IMR-90 (cell line): ENCODE data around the gene TMEM128. TPM values are rescaled to one million over a fixed set of nuclear protein-coding genes. Genes with fewer than 3 reads are reported as not detected.

Experiments
- ATAC-seq: fragments of 200-7000 bp; cut with Tn5 transposase; 2 replicates; pipeline ENCODE4 v1.9.1; 2020; ENCODE audit warnings: low read depth, mild to moderate bottlenecking, moderate library complexity
- BruUV-seq: library from RNA; stranded (reverse); fragments of 400-500 nt; replicated peaks from 2 replicates; lab custom pipeline; 2021; lab: Mats Ljungman, UMichigan
- CTCF ChIA-PET: fragments of 300-600 bp; formaldehyde crosslinking; extraction: SDS; loops from one replicate; lab custom pipeline; 2021; ENCODE audit warnings: antibody characterized with exemption; lab: Yijun Ruan, JAX
- POLR2A ChIA-PET: fragments of 300-600 bp; sonication (Branson Sonifier 250); formaldehyde crosslinking; loops from one replicate; lab custom pipeline; 2022; ENCODE audit warnings: antibody characterized with exemption; ENCODE audit not compliant: unreplicated experiment; lab: Charles Lee
- DNase-seq: peaks from one replicate; pipeline ENCODE4 v3.0.0; 2013
- H2AFZ ChIP-seq: replicated peaks from 2 replicates; pipeline ENCODE3; 2013; ENCODE audit warnings: low read length, mild to moderate bottlenecking; ENCODE audit not compliant: poor library complexity
- H2AK5ac ChIP-seq: 2 replicates; pipeline ENCODE4 v1.6.1; 2013; ENCODE audit warnings: low read depth, low read length, inconsistent platforms
- H2AK9ac ChIP-seq: replicated peaks from 2 replicates; pipeline ENCODE3; 2013; ENCODE audit warnings: mild to moderate bottlenecking, low read depth, low read length, moderate library complexity; ENCODE audit not compliant: poor library complexity
- H2BK120ac ChIP-seq: 2 replicates; pipeline ENCODE4 v1.6.1; 2013; ENCODE audit warnings: low read depth, low read length, inconsistent platforms
- H2BK15ac ChIP-seq: 3 replicates; pipeline ENCODE4 v1.6.1; 2013; ENCODE audit warnings: low read depth, low read length, inconsistent platforms
- H2BK20ac ChIP-seq: 2 replicates; pipeline ENCODE4 v1.6.1; 2013; ENCODE audit warnings: low read depth, mild to moderate bottlenecking, inconsistent platforms, low read length, moderate library complexity
- H2BK5ac ChIP-seq: 2 replicates; pipeline ENCODE4 v1.6.1; 2013; ENCODE audit warnings: mild to moderate bottlenecking, low read depth, low read length, inconsistent platforms; ENCODE audit not compliant: poor library complexity, severe bottlenecking
- H3K14ac ChIP-seq: replicated peaks from 2 replicates; pipeline ENCODE4 v1.6.1; 2013; ENCODE audit warnings: low read depth, low read length, inconsistent platforms
- H3K18ac ChIP-seq: 2 replicates; pipeline ENCODE4 v1.6.1; 2013; ENCODE audit warnings: low read depth, low read length, control low read depth
- H3K23ac ChIP-seq: 2 replicates; pipeline ENCODE4 v1.6.1; 2013; ENCODE audit warnings: low read depth, low read length, inconsistent platforms
- H3K27ac ChIP-seq: 2 replicates; pipeline ENCODE4 v1.5.1; 2013; ENCODE audit warnings: mild to moderate bottlenecking, control low read depth, low read length; ENCODE audit not compliant: insufficient read depth
- H3K27me3 ChIP-seq: 2 replicates; pipeline ENCODE4 v1.6.1; 2013; ENCODE audit warnings: low read length; ENCODE audit not compliant: control insufficient read depth, insufficient read depth
- H3K36me3 ChIP-seq: 2 replicates; pipeline ENCODE4 v1.6.1; 2013; ENCODE audit warnings: low read length, mixed read lengths; ENCODE audit not compliant: control insufficient read depth, insufficient read depth
- H3K4ac ChIP-seq: 2 replicates; pipeline ENCODE4 v1.6.1; 2013; ENCODE audit warnings: low read depth, low read length, inconsistent platforms
- H3K4me1 ChIP-seq: 2 replicates; pipeline ENCODE4 v1.6.1; 2013; ENCODE audit warnings: low read length, mixed read lengths; ENCODE audit not compliant: control insufficient read depth, insufficient read depth
- H3K4me2 ChIP-seq: 2 replicates; pipeline ENCODE4 v1.6.1; 2013; ENCODE audit warnings: low read depth, mild to moderate bottlenecking, control low read depth, low read length, moderate library complexity
- H3K4me3 ChIP-seq: 2 replicates; pipeline ENCODE4 v1.5.1; 2013; ENCODE audit warnings: low read depth, mild to moderate bottlenecking, control low read depth, low read length, moderate library complexity; ENCODE audit not compliant: insufficient read depth
- H3K56ac ChIP-seq: 2 replicates; pipeline ENCODE4 v1.6.1; 2013; ENCODE audit warnings: low read length, inconsistent platforms; ENCODE audit not compliant: insufficient read depth; ENCODE audit errors: extremely low read depth
- H3K79me1 ChIP-seq, 2 experiments: 2 replicates each; pipeline ENCODE4 v1.6.1; 2013; ENCODE audit warnings: low read length in 2 of 2, inconsistent platforms in 1 of 2, low read depth in 1 of 2
- H3K9ac ChIP-seq: 2 replicates; pipeline ENCODE4 v1.6.1; 2013; ENCODE audit warnings: low read depth, low read length, control low read depth
- H3K9me1 ChIP-seq: 2 replicates; pipeline ENCODE4 v1.6.1; 2013; ENCODE audit warnings: low read length, inconsistent platforms; ENCODE audit not compliant: insufficient read depth
- H3K9me3 ChIP-seq: 2 replicates; pipeline ENCODE4 v1.6.1; 2013; ENCODE audit warnings: low read length; ENCODE audit not compliant: control insufficient read depth, insufficient read depth
- H4K20me1 ChIP-seq: 2 replicates; pipeline ENCODE4 v1.6.1; 2013; ENCODE audit warnings: low read length, inconsistent platforms; ENCODE audit not compliant: insufficient read depth
- H4K5ac ChIP-seq: 2 replicates; pipeline ENCODE4 v1.6.1; 2013; ENCODE audit warnings: mild to moderate bottlenecking, low read depth, low read length, control low read depth
- H4K8ac ChIP-seq, 2 experiments: 2 replicates each; pipeline ENCODE4 v1.6.1; 2013; ENCODE audit warnings: low read depth in 2 of 2, low read length in 2 of 2, control low read depth in 1 of 2, inconsistent platforms in 1 of 2
- H4K91ac ChIP-seq: 2 replicates; pipeline ENCODE4 v1.6.1; 2013; ENCODE audit warnings: low read depth, low read length, inconsistent platforms; ENCODE audit not compliant: insufficient read depth
- BHLHE40 ChIP-seq: fragments of 150-350 bp; IDR thresholded peaks from 2 replicates; pipeline ENCODE4 v1.6.1; 2016; ENCODE audit warnings: mild to moderate bottlenecking, low read depth, low read length
- CEBPB ChIP-seq: IDR thresholded peaks from 2 replicates; pipeline ENCODE4 v1.6.1; 2012; ENCODE audit warnings: low read depth, low read length, improper control_type of control experiment
- CTCF ChIP-seq: conservative IDR thresholded peaks from 2 replicates; pipeline ENCODE4 v1.5.1; 2012; ENCODE audit warnings: mild to moderate bottlenecking, low read depth, low read length, improper control_type of control experiment
- MAFK ChIP-seq: IDR thresholded peaks from 2 replicates; pipeline ENCODE4 v1.6.1; 2012; ENCODE audit warnings: low read depth, low read length, improper control_type of control experiment
- RFX5 ChIP-seq: IDR thresholded peaks from 2 replicates; pipeline ENCODE4 v1.8.0; 2012; ENCODE audit warnings: low read depth, mild to moderate bottlenecking, low read length, moderate library complexity
- SMC3 ChIP-seq: fragments of 150-350 bp; IDR thresholded peaks from 2 replicates; pipeline ENCODE4 v1.6.1; 2016; ENCODE audit warnings: low read depth, mild to moderate bottlenecking, antibody characterized with exemption, low read length, moderate library complexity
- WGBS, 2 experiments: methylation state at CpG; one replicate each; pipeline versions ENCODE4 v1.1.5 to v1.1.7; 2013; ENCODE audit warnings: missing lambda C conversion rate in 2 of 2; ENCODE audit not compliant: insufficient read length in 1 of 2; ENCODE audit errors: extremely low coverage in 2 of 2; 5-methylcytosine and 5-hydroxymethylcytosine counted together
- dilution Hi-C: fragments of 300-500 bp; cut with HindIII; formaldehyde crosslinking; loops from one replicate; pipeline ENCODE4 v1.14.3; 2018; ENCODE audit warnings: low sequenced_read_pairs; ENCODE audit not compliant: unreplicated experiment
- in situ Hi-C: fragments of 300-500 bp; cut with MboI; formaldehyde crosslinking; loops from 3 replicates; pipeline ENCODE4 v1.14.3; 2019; ENCODE audit warnings: low sequenced_read_pairs, inconsistent platforms, mixed read lengths
- intact Hi-C: fragments of 100-400 bp; cut with micrococcal nuclease; formaldehyde crosslinking; loops from 2 replicates; pipeline ENCODE4 v1.10.0; 2022
- polyA plus RNA-seq, 3 experiments: library from polyadenylated mRNA; depleted of rRNA; stranded (reverse); fragments of >200 nt; gene quantifications; 2 replicates each; pipeline ENCODE4 v1.2.3, GENCODE V29; 2012; ENCODE audit warnings: low replicate concordance in 1 of 3
- total RNA-seq: library from RNA; depleted of rRNA; stranded (reverse); fragments of >200 nt; gene quantifications from 2 replicates; pipeline ENCODE4 v1.2.3, GENCODE V29; 2012

TMEM128 gene
- total and polyA plus RNA-seq, 2 of the 4 experiments (the other 2 are of a cell fraction) = 21.9 to 22.6 TPM

DNA sequence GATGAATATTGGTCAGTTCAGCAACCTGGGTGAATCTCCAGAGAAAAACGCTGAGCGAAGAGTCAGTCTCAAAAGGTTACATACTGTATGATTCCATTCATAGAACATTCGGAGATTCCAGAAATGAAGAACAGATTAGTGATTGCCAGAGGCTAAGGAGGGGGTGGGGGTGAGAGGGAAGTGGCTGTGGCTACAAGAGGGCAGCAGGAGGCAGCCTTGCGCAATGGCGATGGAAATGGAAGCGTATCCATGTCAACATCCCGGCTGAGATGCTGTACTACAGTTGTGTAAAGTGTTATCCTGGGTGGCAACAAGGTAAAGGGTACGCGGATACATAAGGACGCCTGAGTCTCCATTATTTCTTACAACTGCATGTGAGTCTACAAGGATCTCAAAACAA lies 23.9 kb upstream of the TMEM128 start:
- Histone ChIP-seq H3K4me2 (no peak overlapping the region), H4K20me1 (no peaks in the 10 kb centered on the region), H3K14ac (no peak overlapping the region), H3K27me3 (no peaks in the 10 kb centered on the region), H3K4me3 (no peak overlapping the region), H4K91ac (no peak overlapping the region), H3K9ac (no peak overlapping the region), H3K23ac (no peak overlapping the region), H3K4me1 (no peaks in the 10 kb centered on the region; the same call in 1 of the 2 replicates), H2AK5ac (no peak overlapping the region), H2BK20ac (no peak overlapping the region), H2BK5ac (no peak overlapping the region), H3K56ac (no peak overlapping the region), H2BK120ac (no peak overlapping the region), H4K5ac (no peak overlapping the region), H2AFZ (no peak overlapping the region), H3K79me1 (no peaks in the 10 kb centered on the region), H3K9me3 (no peaks in the 10 kb centered on the region), H3K4ac (no peak overlapping the region), H2AK9ac (no peak overlapping the region), H3K27ac (no peak overlapping the region), H3K36me3 (peaks cover 36% of the 10 kb centered on the region), H2BK15ac (no peak overlapping the region), H3K18ac (no peak overlapping the region), H4K8ac (no peak overlapping the region), H3K9me1 (no peaks in the 10 kb centered on the region)
- WGBS, 2 experiments = no CpG with 5 or more reads among the region's 10 CpGs
- intact Hi-C loops (no loop called here), dilution Hi-C loops (no loop called here), in situ Hi-C loops (no loop called here)
- ATAC-seq = no peak
- TF ChIP-seq CEBPB = peak; percentile 83
- TF ChIP-seq MAFK = no peak
- no peak for TF ChIP-seq SMC3
- no peak for TF ChIP-seq BHLHE40
- no peak for TF ChIP-seq RFX5
- no peak for TF ChIP-seq CTCF
- BruUV-seq = no TSS peak
- POLR2A ChIA-PET = no interaction called here
- CTCF ChIA-PET = no interaction called here
- no peak for DNase-seq
